Pancreas (tissue), 10 donors: ENCODE results near the gene ELOVL6. TPM values are rescaled to one million over a fixed set of nuclear protein-coding genes. Genes with fewer than 3 reads are reported as not detected.
"Not testable (repeated sequence)": the region's sequence is repeated elsewhere in the genome, so short reads cannot be mapped to it uniquely, and the experiment has no call there.

Experiments
- ATAC-seq, 4 donors: fragments of 200-7000 bp; cut with Tn5 transposase; one replicate each; pipeline versions ENCODE4 v1.8.0 to v1.9.1; 2020; ENCODE audit warnings: mild to moderate bottlenecking in 4 of 4, moderate library complexity in 4 of 4
- DNase-seq, 6 donors: peaks; one replicate each; pipeline ENCODE4 v3.0.0-alpha.2; 2020
- FAIRE-seq: peaks from 2 replicates; lab custom pipeline; 2012; peaks lifted over from hg19 to GRCh38; lab: Jason Lieb, UNC
- H3K27ac ChIP-seq, 4 donors: fragments of 200-600 bp; sonication (generic); 1 replicate in 3 of 4; 2 replicates in 1 of 4; pipeline versions ENCODE4 v1.5.0 to v1.8.0; 2020
- H3K27me3 ChIP-seq, 4 donors: fragments of 200-600 bp; one replicate each; pipeline ENCODE4 v1.8.0; 2021
- H3K36me3 ChIP-seq, 3 donors: fragments of 200-600 bp; sonication (generic) in 1 of 3; one replicate each; pipeline versions ENCODE4 v1.5.0 to v1.8.0; 2020 to 2021
- H3K4me1 ChIP-seq, 3 donors: fragments of 200-600 bp; one replicate each; pipeline ENCODE4 v1.8.0; 2021
- H3K4me3 ChIP-seq, 4 donors: fragments of 200-600 bp; sonication (generic) in 2 of 4; one replicate each; pipeline versions ENCODE4 v1.5.0 to v1.8.0; 2020 to 2021
- H3K9me3 ChIP-seq, 4 donors: fragments of 200-600 bp; one replicate each; pipeline ENCODE4 v1.8.0; 2021
- CTCF ChIP-seq, 4 donors: fragments of 200-600 bp; sonication (generic) in 3 of 4; IDR thresholded peaks; one replicate each; pipeline versions ENCODE4 v1.5.0 to v1.8.0; 2021; ENCODE audit warnings: antibody characterized with exemption in 4 of 4
- WGBS, 2 donors: extraction: QIAGEN DNeasy Blood & Tissue Kit; methylation state at CpG; one replicate each; pipeline ENCODE4 v1.1.7; 2013; 5-methylcytosine and 5-hydroxymethylcytosine counted together
- intact Hi-C, 3 donors: fragments of 100-400 bp; cut with DNase I; formaldehyde crosslinking; loops; one replicate each; pipeline versions ENCODE4 v1.11.1 to v1.14.2; 2022
- polyA plus RNA-seq, 2 donors: library from polyadenylated mRNA; stranded (reverse); fragments of 200-250 nt; gene quantifications; one replicate each; pipeline ENCODE4 v1.2.3, GENCODE V29; 2013
- total RNA-seq, 6 donors: library from RNA; stranded (reverse); fragmentation: NEBNext Ultra II Directional in 4 of 6; extraction: Animal tissue kit (Norgen Biotek cat#: 25700) in 4 of 6; gene quantifications; one replicate each; pipeline versions ENCODE4 v1.2.1 to v1.2.4, GENCODE V29; 2021 to 2023
- donor health status: healthy with polysubstance abuse.
- donor health status: DM: no; HTN: no; CAD: no; lungs with moderate emphysema.
- donor health status: DM: no; HTN: no; CAD: no.
- donor health status: control.
- donor health status: control.
- donor health status: Bipolar disorder and iron deficiency.
- donor health status: DM: yes; HTN: yes; CAD: no.
- donor health status: DM: no; HTN: no; CAD: no.
- donor health status: DM: no; HTN: no; CAD: no.
- donor health status: DM: yes; HTN: yes; CAD: no.

The ELOVL6 gene
- total and polyA plus RNA-seq, 8 donors, result 0.69 to 3.5 (median 1.8) TPM

GRCh38 chr4:110196871-110197528, 1.4 kb downstream of the ELOVL6 start:
- Histone ChIP-seq H3K4me3 (peak overlapping the region; percentile 55 to 90 (median 78)), H3K27me3 (no peaks in the 10 kb centered on the region), H3K27ac (peak overlapping the region; percentile 76 to 93 (median 91)), H3K36me3 (no peaks in the 10 kb centered on the region), H3K4me1 (peaks cover 8 to 20% (median 10%) of the 10 kb centered on the region in 3 donors), H3K9me3 (no peaks in the 10 kb centered on the region)
- WGBS, 2 donors, result 0% methylated on average over 29 to 47 of the region's 47 CpGs
- DNase-seq (peak in 3 of 6 donors; percentile 48 to 83 (median 55)), FAIRE-seq (no peak), ATAC-seq (peak; percentile 48 to 62 (median 50))
- no peak for TF ChIP-seq CTCF (IDR thresholded peaks at IDR 0.05)
- intact Hi-C loops, result no loop called here

- FAIRE-seq (no peak), DNase-seq (peak; percentile 42 to 84 (median 64)), ATAC-seq (peak; percentile 68 to 78 (median 73))
- H3K4me1 ChIP-seq, result peaks cover 8 to 20% (median 13%) of the 10 kb centered on the region in 3 donors
- peak overlapping the region; percentile 76 to 93 (median 91) for H3K27ac ChIP-seq
- 0% methylated on average over 45 to 58 of the region's 58 CpGs for WGBS, 2 donors
- no peak for TF ChIP-seq CTCF (IDR thresholded peaks at IDR 0.05)
- intact Hi-C loops, result no loop called here
- H3K27me3 ChIP-seq, result no peaks in the 10 kb centered on the region
- H3K9me3 ChIP-seq, result no peaks in the 10 kb centered on the region
- no peaks in the 10 kb centered on the region for H3K36me3 ChIP-seq
- peak overlapping the region; percentile 55 to 90 (median 78) for H3K4me3 ChIP-seq
Observed at GRCh38 chr4:110196206-110196870, 2.1 kb downstream of the ELOVL6 start.

- ATAC-seq, result peak; percentile 0 to 2 (median 1)
- peak overlapping the region; percentile 55 to 90 (median 78) for H3K4me3 ChIP-seq
- H3K27ac ChIP-seq, result peak overlapping the region; percentile 76 to 93 (median 91)
- FAIRE-seq, result no peak
- peaks cover 8 to 20% (median 16%) of the 10 kb centered on the region in 3 donors for H3K4me1 ChIP-seq
- no peak for DNase-seq
- no peaks in the 10 kb centered on the region for H3K36me3 ChIP-seq
- 13 to 18% methylated on average over 11 of the region's 11 CpGs for WGBS, 2 donors
- no peaks in the 10 kb centered on the region for H3K27me3 ChIP-seq
- H3K9me3 ChIP-seq, result no peaks in the 10 kb centered on the region
- no peak for TF ChIP-seq CTCF (IDR thresholded peaks at IDR 0.05)
- intact Hi-C loops, result no loop called here
Observed at GRCh38 chr4:110195561-110196205, 2.7 kb downstream of the ELOVL6 start.

GRCh38 chr4:110193822-110194761, 4.3 kb downstream of the ELOVL6 start:
- 28 to 44% methylated on average over 8 of the region's 8 CpGs for WGBS, 2 donors
- FAIRE-seq, result no peak
- H3K4me3 ChIP-seq, result no peak overlapping the region

GRCh38 chr4:110193287-110193686, 5.1 kb downstream of the ELOVL6 start:
- FAIRE-seq, intact Hi-C loops, H3K4me3 ChIP-seq, H3K27ac ChIP-seq, H3K36me3 ChIP-seq, DNase-seq, H3K9me3 ChIP-seq, H3K27me3 ChIP-seq, ATAC-seq: not testable (repeated sequence)
- 75 to 78% methylated on average over 7 of the region's 7 CpGs for WGBS, 2 donors
- peaks cover 8 to 20% (median 16%) of the 10 kb centered on the region in 3 donors for H3K4me1 ChIP-seq

More at GRCh38 chr4:110193822-110194761, 4.3 kb downstream of the ELOVL6 start:
- no peak for TF ChIP-seq CTCF (IDR thresholded peaks at IDR 0.05)
- peaks cover 8 to 20% (median 16%) of the 10 kb centered on the region in 3 donors for H3K4me1 ChIP-seq
- H3K9me3 ChIP-seq, result no peaks in the 10 kb centered on the region
- no peaks in the 10 kb centered on the region for H3K27me3 ChIP-seq
- ATAC-seq (peak; percentile 37 to 51 (median 44)), DNase-seq (peak in 5 of 6 donors; percentile 53 to 74 (median 62))
- H3K36me3 ChIP-seq, result no peaks in the 10 kb centered on the region
- intact Hi-C loops, result no loop called here
- no peak overlapping the region for H3K27ac ChIP-seq
